GM19351 (cell line): ENCODE measurements around the gene HMGCS2.

Experiments
- ATAC-seq: cut with Tn5 transposase; IDR thresholded peaks from one replicate; pipeline ENCODE4 v1.9.1; 2021; ENCODE audit warnings: mild to moderate bottlenecking, moderate library complexity; ENCODE audit not compliant: unreplicated experiment

The HMGCS2 gene

DNA sequence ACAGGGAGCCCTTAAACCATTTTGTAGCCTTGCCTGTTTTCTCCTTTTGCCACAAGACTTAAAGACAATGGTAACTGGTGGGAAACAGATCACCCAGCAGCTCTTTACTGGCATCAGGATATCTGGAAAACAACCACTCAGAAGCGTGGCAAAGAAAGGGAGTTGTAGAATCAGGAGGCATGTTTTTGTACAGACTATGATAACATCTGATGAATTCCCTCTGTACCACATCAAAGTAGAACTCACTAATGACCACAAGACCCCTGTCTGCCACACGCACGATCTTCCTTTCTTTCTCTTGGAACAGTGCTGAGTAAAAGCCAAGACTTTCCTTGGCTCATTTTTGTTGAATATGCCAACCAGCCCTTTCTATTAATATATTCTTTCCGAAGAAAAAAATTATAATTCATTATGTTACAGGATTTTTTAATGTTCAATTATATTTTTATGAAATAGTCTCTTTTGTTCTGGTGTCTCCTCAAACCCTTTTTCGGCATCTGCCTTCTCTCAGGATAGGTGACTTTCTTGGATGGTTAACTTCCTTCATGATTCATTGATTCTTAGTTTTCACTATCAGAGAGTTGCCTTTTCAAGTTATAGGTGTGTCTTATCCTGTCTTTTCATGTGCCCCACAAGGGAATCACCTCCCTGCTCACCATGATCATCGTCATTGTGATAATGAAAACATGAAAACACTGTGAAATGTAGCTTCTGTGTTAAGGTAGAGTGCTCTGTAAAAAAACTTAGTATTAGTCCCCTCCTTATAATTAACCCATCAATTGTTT is 64.8 kb downstream of the HMGCS2 start:
- ATAC-seq: no peak

GRCh38 chr1:119702384-119702783 is 66.3 kb downstream of the HMGCS2 start:
- no peak for ATAC-seq

- ATAC-seq: no peak
These were observed 67.0 kb downstream of the HMGCS2 start for GRCh38 chr1:119701659-119702058.

DNA sequence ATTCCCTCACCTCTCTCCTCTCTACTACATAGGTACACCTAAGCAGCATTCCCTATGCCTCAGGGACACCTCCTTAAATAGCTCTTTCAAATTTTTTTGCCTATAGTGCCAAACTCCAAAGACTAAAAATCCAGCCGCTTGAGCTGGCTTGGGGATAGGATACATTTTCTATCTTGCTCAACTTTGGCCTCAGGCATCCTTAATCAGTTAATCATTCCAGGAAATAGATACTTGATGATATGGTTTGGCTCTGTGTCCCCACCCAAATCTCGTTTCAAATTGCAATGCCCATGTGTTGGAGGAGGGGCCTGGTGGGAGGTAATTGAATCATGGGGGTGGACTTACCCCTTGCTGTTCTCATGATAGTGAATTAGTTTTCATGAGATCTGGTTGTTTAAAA is 68.4 kb downstream of the HMGCS2 start:
- ATAC-seq: no peak
